PC-9 (cell line): ENCODE results near the gene DDOST. TPM values are rescaled to one million over a fixed set of nuclear protein-coding genes. Genes with fewer than 3 reads are reported as not detected.

Experiments used
- BruUV-seq: library from RNA; stranded (reverse); fragments of 400-500 nt; replicated peaks from 2 replicates; lab custom pipeline; 2021; lab: Mats Ljungman, UMichigan
- CTCF ChIA-PET: fragments of 300-600 bp; sonication (Branson Sonifier 250); formaldehyde crosslinking; loops from one replicate; lab custom pipeline; 2022; ENCODE audit warnings: antibody characterized with exemption; lab: Charles Lee
- POLR2A ChIA-PET: fragments of 300-600 bp; sonication (Branson Sonifier 250); formaldehyde crosslinking; loops from one replicate; lab custom pipeline; 2022; ENCODE audit warnings: antibody characterized with exemption; ENCODE audit not compliant: unreplicated experiment; lab: Charles Lee
- DNase-seq, 2 experiments: peaks; one replicate each; pipeline versions ENCODE4 v3.0.0 to v3.0.0-alpha.2; 2015 to 2022; ENCODE audit warnings: mixed read lengths in 1 of 2
- H2AFZ ChIP-seq: fragments of 200-600 bp; sonication (generic); 2 replicates; pipeline ENCODE4 v1.8.1; 2017; ENCODE audit warnings: antibody characterized with exemption
- H3F3A ChIP-seq: fragments of 200-600 bp; sonication (generic); 2 replicates; pipeline ENCODE4 v1.8.1; 2017; ENCODE audit warnings: antibody characterized with exemption, mild to moderate bottlenecking, low read depth; ENCODE audit not compliant: insufficient read depth
- H3K27ac ChIP-seq: fragments of 200-600 bp; sonication (generic); 2 replicates; pipeline ENCODE4 v1.6.1; 2016; ENCODE audit warnings: mixed run types
- H3K27me3 ChIP-seq: fragments of 200-600 bp; sonication (generic); 2 replicates; pipeline ENCODE4 v1.6.1; 2016; ENCODE audit warnings: low read depth, mixed run types; ENCODE audit not compliant: insufficient read depth
- H3K36me3 ChIP-seq: fragments of 200-600 bp; sonication (generic); 2 replicates; pipeline ENCODE4 v1.6.1; 2016; ENCODE audit warnings: low read depth, mixed run types
- H3K4me1 ChIP-seq: fragments of 200-600 bp; sonication (generic); replicated peaks from 2 replicates; pipeline ENCODE4 v1.6.1; 2016; ENCODE audit warnings: mixed run types; ENCODE audit not compliant: insufficient read depth
- H3K4me2 ChIP-seq: fragments of 200-600 bp; sonication (generic); 2 replicates; pipeline ENCODE4 v1.6.1; 2017; ENCODE audit warnings: mixed run types
- H3K4me3 ChIP-seq: fragments of 200-600 bp; sonication (generic); 2 replicates; pipeline ENCODE4 v1.6.1; 2016; ENCODE audit warnings: mixed run types
- H3K79me2 ChIP-seq: fragments of 200-600 bp; sonication (generic); 2 replicates; pipeline ENCODE4 v1.6.1; 2017; ENCODE audit warnings: low read depth, mixed run types
- H3K9me2 ChIP-seq: fragments of 200-600 bp; sonication (generic); 2 replicates; pipeline ENCODE4 v1.8.1; 2017; ENCODE audit warnings: mild to moderate bottlenecking; ENCODE audit not compliant: insufficient read depth
- H3K9me3 ChIP-seq: fragments of 200-600 bp; sonication (generic); 2 replicates; pipeline ENCODE4 v1.8.1; 2016; ENCODE audit warnings: low read depth; ENCODE audit not compliant: insufficient read depth
- H4K20me1 ChIP-seq: fragments of 200-600 bp; sonication (generic); 2 replicates; pipeline ENCODE4 v1.8.1; 2017; ENCODE audit not compliant: insufficient read depth
- CTCF ChIP-seq: fragments of 200-600 bp; sonication (generic); conservative IDR thresholded peaks from 2 replicates; pipeline ENCODE4 v1.6.1; 2017; ENCODE audit warnings: mixed run types, antibody characterized with exemption, mild to moderate bottlenecking, moderate library complexity
- EZH2 ChIP-seq: fragments of 200-600 bp; sonication (generic); IDR thresholded peaks from 2 replicates; pipeline ENCODE4 v1.8.0; 2017; ENCODE audit warnings: antibody characterized with exemption, low read depth
- intact Hi-C: fragments of 100-400 bp; cut with micrococcal nuclease; formaldehyde crosslinking; loops from one replicate; pipeline ENCODE4 v1.10.0; 2022; ENCODE audit not compliant: unreplicated experiment
- total RNA-seq: library from RNA; stranded (reverse); gene quantifications from 2 replicates; pipeline ENCODE4 v1.2.3, GENCODE V29; 2021

The DDOST gene
- total RNA-seq, 1 experiment from 2014 or later = 251 TPM

DNA sequence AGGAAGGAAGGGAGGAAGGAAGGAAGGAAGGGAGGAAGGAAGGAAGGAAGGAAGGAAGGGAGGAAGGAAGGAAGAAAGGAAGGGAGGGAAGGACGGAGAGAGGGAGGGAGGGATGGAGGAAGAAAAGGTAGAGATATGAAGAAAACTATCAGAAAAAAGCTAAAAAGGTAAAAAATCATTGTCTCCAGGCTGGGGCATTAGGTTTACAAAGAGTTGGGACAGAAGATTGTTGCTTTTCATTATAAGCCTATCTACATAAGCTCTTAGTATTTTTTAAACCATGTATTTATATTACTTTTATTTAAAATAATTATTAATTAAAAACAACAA lies 35.1 kb downstream of the DDOST start:
- Histone ChIP-seq H3K27me3 (no peaks in the 10 kb centered on the region), H3K4me2 (no peak overlapping the region), H3K9me2 (no peaks in the 10 kb centered on the region), H3K36me3 (no peaks in the 10 kb centered on the region), H4K20me1 (no peaks in the 10 kb centered on the region), H3K4me1 (no peaks in the 10 kb centered on the region), H3K4me3 (no peak overlapping the region), H2AFZ (no peak overlapping the region), H3K9me3 (no peaks in the 10 kb centered on the region), H3F3A (no peaks in the 10 kb centered on the region), H3K79me2 (no peaks in the 10 kb centered on the region), H3K27ac (no peak overlapping the region)
- POLR2A ChIA-PET = interaction anchor here (1.0 kb wide), 1 partner anchor 706 kb away, joined by 17 read pairs; no protein-coding TSS in a partner anchor
- BruUV-seq = no TSS peak
- intact Hi-C loops = no loop called here
- TF ChIP-seq CTCF (no peak), EZH2 (no peak)
- CTCF ChIA-PET = no interaction called here
- DNase-seq = no peak

DNA sequence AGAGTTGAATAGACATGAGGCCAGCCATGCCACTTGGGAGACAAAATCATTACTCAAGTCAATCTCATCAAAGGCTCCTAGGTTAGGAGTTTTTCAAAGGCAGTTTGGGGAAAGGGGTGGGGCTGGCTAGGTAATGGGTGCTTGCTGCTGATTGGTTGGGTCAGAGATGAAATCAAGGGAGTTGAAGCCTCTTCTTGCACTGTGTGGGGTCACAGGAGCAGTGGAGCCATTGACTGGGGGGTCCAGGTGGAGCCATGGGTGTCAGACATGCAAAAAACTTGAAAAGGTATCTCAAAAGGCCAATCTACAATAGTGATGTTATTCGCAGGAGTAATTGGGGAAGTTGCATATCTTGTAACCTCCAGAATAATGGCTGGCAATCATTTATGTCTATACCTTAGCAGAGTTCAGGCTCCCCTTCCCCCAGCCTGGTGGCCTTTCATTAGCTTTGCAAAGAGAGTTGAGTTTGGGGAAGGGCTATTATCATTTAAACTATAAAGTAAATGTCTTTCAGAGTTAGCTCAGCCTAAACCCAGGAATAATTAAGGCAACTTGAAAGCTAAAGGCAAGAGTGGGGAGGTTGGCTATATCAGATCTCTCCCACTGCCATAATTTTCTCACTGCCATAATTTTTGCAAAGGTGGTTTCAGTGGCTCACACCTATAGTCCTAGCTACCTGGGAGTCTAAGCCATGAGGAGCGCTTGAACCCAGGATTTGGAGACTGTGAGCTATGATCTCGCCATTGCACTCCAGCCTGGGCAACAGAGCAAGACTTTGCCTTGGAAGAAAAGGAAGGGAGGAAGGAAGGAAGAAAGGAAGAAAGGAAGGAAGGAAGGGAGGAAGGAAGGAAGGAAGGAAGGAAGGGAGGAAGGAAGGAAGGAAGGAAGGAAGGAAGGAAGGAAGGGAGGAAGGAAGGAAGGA lies 35.7 kb downstream of the DDOST start:
- CTCF ChIA-PET = no interaction called here
- Histone ChIP-seq H3K79me2 (no peaks in the 10 kb centered on the region), H3K4me1 (no peaks in the 10 kb centered on the region), H3K9me2 (no peaks in the 10 kb centered on the region), H2AFZ (no peak overlapping the region), H3K4me3 (no peak overlapping the region), H3K36me3 (no peaks in the 10 kb centered on the region), H3K4me2 (no peak overlapping the region), H3K9me3 (no peaks in the 10 kb centered on the region), H3K27ac (no peak overlapping the region), H3K27me3 (no peaks in the 10 kb centered on the region), H4K20me1 (no peaks in the 10 kb centered on the region), H3F3A (no peaks in the 10 kb centered on the region)
- no TSS peak for BruUV-seq
- POLR2A ChIA-PET = interaction anchor here (1.0 kb wide), 1 partner anchor 705 kb away, joined by 17 read pairs; no protein-coding TSS in a partner anchor
- TF ChIP-seq EZH2 (no peak), CTCF (no peak)
- no peak for DNase-seq
- intact Hi-C loops = no loop called here

DNA sequence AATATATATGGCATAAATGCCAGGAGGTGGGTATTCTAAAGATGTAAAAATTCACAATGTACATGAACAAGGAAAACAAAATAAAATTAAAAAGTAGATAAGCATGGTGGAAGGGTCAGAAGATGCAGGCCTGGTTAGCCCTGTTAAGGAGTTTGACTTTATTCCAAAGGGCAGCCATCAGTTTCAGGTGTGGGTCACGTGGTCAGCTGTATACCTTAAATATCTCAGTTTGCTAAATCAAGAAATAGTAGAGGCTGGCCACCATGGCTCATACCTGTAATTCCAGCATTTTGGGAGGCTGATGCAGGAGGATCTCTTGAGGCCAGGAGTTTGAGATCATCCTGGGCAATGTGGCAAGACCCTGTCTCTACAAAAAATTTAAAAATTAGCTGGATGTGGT lies 36.5 kb downstream of the DDOST start:
- no peaks in the 10 kb centered on the region for H4K20me1 ChIP-seq
- no TSS peak for BruUV-seq
- H3K27me3 ChIP-seq = no peaks in the 10 kb centered on the region
- DNase-seq = no peak
- TF ChIP-seq EZH2 = no peak
- TF ChIP-seq CTCF = no peak
- H3F3A ChIP-seq = no peaks in the 10 kb centered on the region
- H3K27ac ChIP-seq = no peak overlapping the region
- no peaks in the 10 kb centered on the region for H3K9me2 ChIP-seq
- intact Hi-C loops = no loop called here
- H2AFZ ChIP-seq = no peak overlapping the region
- H3K4me3 ChIP-seq = no peak overlapping the region
- H3K79me2 ChIP-seq = no peaks in the 10 kb centered on the region
- no peak overlapping the region for H3K4me2 ChIP-seq
- ChIA-PET POLR2A (no interaction called here), CTCF (interaction anchor here (0.7 kb wide), 1 partner anchor 106 kb away, joined by 6 read pairs; no protein-coding TSS in a partner anchor)
- H3K36me3 ChIP-seq = no peaks in the 10 kb centered on the region
- H3K9me3 ChIP-seq = no peaks in the 10 kb centered on the region
- H3K4me1 ChIP-seq = no peaks in the 10 kb centered on the region
